K562 (cell line): ENCODE results near the gene ANKS1A. TPM values are rescaled to one million over a fixed set of nuclear protein-coding genes. Genes with fewer than 3 reads are reported as not detected.
"Not testable (repeated sequence)": the region's sequence is repeated elsewhere in the genome, so short reads cannot be mapped to it uniquely, and the experiment has no call there.

Experiments
- ATAC-seq: fragments of 200-7000 bp; cut with Tn5 transposase; 3 replicates; pipeline ENCODE4 v1.9.1; 2020; ENCODE audit warnings: moderate library complexity
- BruUV-seq: library from RNA; stranded (reverse); fragments of 400-500 nt; replicated peaks from 2 replicates; lab custom pipeline; 2021; lab: Mats Ljungman, UMichigan
- CTCF ChIA-PET: fragments of 300-600 bp; formaldehyde crosslinking; extraction: SDS; loops from one replicate; lab custom pipeline; 2021; ENCODE audit warnings: low intra/inter-chr PET ratio; lab: Yijun Ruan, JAX
- POLR2A ChIA-PET: fragments of 300-600, 350-650 bp; sonication (Branson Sonifier 250); formaldehyde crosslinking; extraction: SDS; loops from one replicate; lab custom pipeline; 2021; ENCODE audit warnings: antibody characterized with exemption, inconsistent platforms; lab: Yijun Ruan, JAX
- DNase-seq, 4 experiments: peaks; one replicate each; pipeline versions ENCODE4 v3.0.0 to v3.0.0-alpha.2; 2011 to 2018; ENCODE audit warnings: low spot score in 3 of 4, mixed read lengths in 3 of 4; ENCODE audit errors: extremely low read depth in 1 of 4
- FAIRE-seq: peaks from 2 replicates; lab custom pipeline; 2011; peaks lifted over from hg19 to GRCh38; lab: Jason Lieb, UNC
- H2AFZ ChIP-seq: 2 replicates; pipeline ENCODE4 v1.6.0; 2011; ENCODE audit warnings: low read depth, low read length, control low read depth, inconsistent platforms
- H3K27ac ChIP-seq: fragments of 200-600 bp; 3 replicates; pipeline ENCODE4 v1.8.0; 2011; ENCODE audit warnings: low read depth, mild to moderate bottlenecking, control low read depth, inconsistent platforms, low read length, moderate library complexity, mixed read lengths; ENCODE audit errors: extremely low read depth
- H3K27me3 ChIP-seq, 2 experiments: fragments of 300-600 bp in 1 of 2; 2 replicates in 1 of 2; 3 replicates in 1 of 2; pipeline versions ENCODE4 v1.6.0 to v1.8.0; 2011; ENCODE audit warnings: inconsistent platforms in 2 of 2, low read length in 2 of 2, mild to moderate bottlenecking in 1 of 2, mixed read lengths in 1 of 2, moderate library complexity in 1 of 2; ENCODE audit not compliant: control insufficient read depth in 2 of 2, insufficient read depth in 2 of 2
- H3K36me3 ChIP-seq: fragments of 300-600 bp; 3 replicates; pipeline ENCODE4 v1.8.0; 2011; ENCODE audit warnings: mild to moderate bottlenecking, low read length, inconsistent platforms; ENCODE audit not compliant: control insufficient read depth, insufficient read depth
- H3K4me1 ChIP-seq, 2 experiments: fragments of 200-600 bp in 1 of 2; replicated peaks in 1 of 2; 2 replicates in 1 of 2; 3 replicates in 1 of 2; pipeline versions ENCODE4 v1.5.1 to v1.8.0; 2011; ENCODE audit warnings: inconsistent platforms in 2 of 2, low read length in 2 of 2, mild to moderate bottlenecking in 1 of 2, mixed read lengths in 1 of 2, moderate library complexity in 1 of 2; ENCODE audit not compliant: control insufficient read depth in 2 of 2, insufficient read depth in 2 of 2
- H3K4me2 ChIP-seq: 2 replicates; pipeline ENCODE4 v1.6.1; 2011; ENCODE audit warnings: low read length, control low read depth, inconsistent platforms, mixed read lengths; ENCODE audit not compliant: insufficient read depth
- H3K4me3 ChIP-seq: fragments of 200-600 bp; sonication (generic), shearing (Covaris generic); 2 replicates; pipeline ENCODE4 v1.5.1; 2016; ENCODE audit warnings: control low read depth, inconsistent platforms
- H3K79me2 ChIP-seq: fragments of 200-600 bp; 3 replicates; pipeline ENCODE4 v1.8.0; 2011; ENCODE audit warnings: low read length, inconsistent platforms; ENCODE audit not compliant: control insufficient read depth, insufficient read depth
- H3K9ac ChIP-seq, 2 experiments: 2 replicates each; pipeline versions ENCODE4 v1.6.0 to v1.6.1; 2011; ENCODE audit warnings: low read depth in 2 of 2, low read length in 2 of 2, control low read depth in 1 of 2, inconsistent platforms in 1 of 2, mild to moderate bottlenecking in 1 of 2, mixed read lengths in 1 of 2; ENCODE audit not compliant: insufficient read depth in 1 of 2
- H3K9me1 ChIP-seq: one replicate; pipeline ENCODE4 v1.6.0; 2011; ENCODE audit warnings: inconsistent platforms, mild to moderate bottlenecking, low read length, moderate library complexity; ENCODE audit not compliant: control insufficient read depth, insufficient read depth
- H3K9me3 ChIP-seq: replicated peaks from 2 replicates; pipeline ENCODE4 v1.5.1; 2011; ENCODE audit warnings: low read depth, low read length, inconsistent platforms; ENCODE audit not compliant: control insufficient read depth, insufficient read depth
- H4K20me1 ChIP-seq: replicated peaks from 2 replicates; pipeline ENCODE4 v1.6.1; 2011; ENCODE audit warnings: low read length, inconsistent platforms, mixed read lengths; ENCODE audit not compliant: control insufficient read depth, insufficient read depth
- CEBPB ChIP-seq: fragments of 450-650 bp; IDR thresholded peaks from 2 replicates; pipeline ENCODE4 v1.6.1; 2016; ENCODE audit warnings: missing genetic modification characterization, missing compliant biosample characterization
- HOMEZ ChIP-seq: fragments of 250-450 bp; sonication (Bioruptor Pico); IDR thresholded peaks from 2 replicates; pipeline ENCODE4 v1.4.0; 2020; ENCODE audit warnings: mild to moderate bottlenecking, moderate library complexity
- NFATC3 ChIP-seq: fragments of 450-650 bp; IDR thresholded peaks from 2 replicates; pipeline ENCODE4 v1.6.1; 2017; ENCODE audit warnings: mild to moderate bottlenecking
- PBX2 ChIP-seq, 2 experiments: IDR thresholded peaks in 1 of 2; conservative IDR thresholded peaks in 1 of 2; 2 replicates each; pipeline ENCODE4 v1.6.1; 2016; ENCODE audit warnings: low read depth in 2 of 2, mild to moderate bottlenecking in 1 of 2, missing compliant biosample characterization in 1 of 2, missing genetic modification characterization in 1 of 2, moderate library complexity in 1 of 2
- PURB ChIP-seq: sonication (generic); formaldehyde crosslinking; IDR thresholded peaks from 2 replicates; pipeline ENCODE4 v1.9.0; 2021; ENCODE audit warnings: low read depth, mild to moderate bottlenecking, missing genetic modification reagents
- SMAD2 ChIP-seq: fragments of 150-350 bp; IDR thresholded peaks from 2 replicates; pipeline ENCODE4 v1.6.1; 2014; ENCODE audit warnings: low read depth, mild to moderate bottlenecking, low read length
- WGBS: fragments of 100-300 bp; shearing (Covaris generic); methylation state at CpG from one replicate; pipeline ENCODE4 v1.1.6; 2016; ENCODE audit warnings: low coverage, mixed read lengths; ENCODE audit not compliant: insufficient coverage; ENCODE audit errors: missing lambda C conversion rate; 5-methylcytosine and 5-hydroxymethylcytosine counted together
- in situ Hi-C: fragments of 300-500 bp; cut with MboI; formaldehyde crosslinking; loops from 4 replicates; pipeline ENCODE4 v1.15.0; 2018; ENCODE audit warnings: inconsistent platforms, mixed read lengths
- intact Hi-C: fragments of 100-400 bp; cut with micrococcal nuclease; formaldehyde crosslinking; loops from 2 replicates; pipeline ENCODE4 v1.14.2; 2022
- polyA plus RNA-seq, 8 experiments: library from polyadenylated mRNA; depleted of rRNA in 4 of 8; stranded (reverse) in 5 of 8; unstranded in 3 of 8; fragments of >200 nt; fragmentation: Nextera tagmentation in 2 of 8; fragmentation: Illumina TruSeq in 1 of 8; extraction: Ambion mirVana in 2 of 8; extraction: Trizol in 1 of 8; gene quantifications; 2 replicates each; pipeline versions ENCODE4 v1.2.1 to v1.2.3, GENCODE V29; 2011 to 2014; ENCODE audit warnings: inconsistent platforms in 1 of 8, missing spikeins in 1 of 8
- total RNA-seq, 7 experiments: library from RNA; depleted of rRNA in 6 of 7; stranded (reverse); fragments of >200 nt in 6 of 7; fragmentation: Illumina TruSeq in 2 of 7; extraction: Trizol in 2 of 7; gene quantifications; 2 replicates each; pipeline versions ENCODE4 v1.2.1 to v1.2.3, GENCODE V29; 2011 to 2021; ENCODE audit warnings: low replicate concordance in 1 of 7

Gene ANKS1A
- total and polyA plus RNA-seq, 9 of the 15 experiments (the other 6 are each of a cell fraction or from before 2014, with no cell fraction given), result 1.1 to 13.8 (median 5.3) TPM

- peak overlapping the region; percentile 80; the same call in 1 of the 2 replicates for H3K4me3 ChIP-seq
- ATAC-seq, CTCF ChIA-PET, H3K27me3 ChIP-seq, H3K27ac ChIP-seq, H2AFZ ChIP-seq, FAIRE-seq, in situ Hi-C loops, H3K9me3 ChIP-seq, H4K20me1 ChIP-seq, BruUV-seq, H3K9me1 ChIP-seq, DNase-seq: not testable (repeated sequence)
- POLR2A ChIA-PET, result interaction anchor here (0.6 to 8.6 kb wide), 5 partner anchors 11 to 182 kb away, joined by 3 to 108 read pairs (median 3); no protein-coding TSS in a partner anchor
- intact Hi-C loops, result loop anchor here (10.0 kb wide), 1 partner anchor 259 kb away; the partner anchor contains the start of gene TCP11
- H3K36me3 ChIP-seq, result peaks cover 39% of the 10 kb centered on the region; the same call in 1 of the 3 replicates
- peaks cover 66% of the 10 kb centered on the region for H3K79me2 ChIP-seq
- H3K4me1 ChIP-seq, result peaks cover 7 to 19% of the 10 kb centered on the region in 2 experiments; a peak in 2 of 5 replicates
- 81% methylated on average over 12 of the region's 15 CpGs for WGBS
- peak; percentile 73 for TF ChIP-seq CEBPB (tag)
- peak overlapping the region in 1 of 2 experiments; percentile 77; a peak in 1 of 4 replicates for H3K9ac ChIP-seq
- peak overlapping the region; percentile 100; the same call in 1 of the 2 replicates for H3K4me2 ChIP-seq
Observed at GRCh38 chr6:34885837-34886236, 3.2 kb upstream of the ANKS1A start.

- Histone ChIP-seq H3K4me1 (peaks cover 11 to 19% of the 10 kb centered on the region in 2 experiments; a peak in 3 of 5 replicates), H3K4me2 (peak within 1 kb of the TSS; percentile 100), H3K79me2 (peaks cover 72% of the 10 kb centered on the region), H3K27me3 (no peaks in the 10 kb centered on the region), H3K27ac (peak within 1 kb of the TSS; percentile 96), H2AFZ (peak within 1 kb of the TSS; percentile 98), H3K9me3 (no peaks in the 10 kb centered on the region), H3K9me1 (no peaks in the 10 kb centered on the region), H3K9ac (peak within 1 kb of the TSS; percentile 89 to 96), H3K36me3 (peaks cover 25% of the 10 kb centered on the region; the same call in 1 of the 3 replicates), H3K4me3 (peak within 1 kb of the TSS; percentile 80), H4K20me1 (0 out of 2 replicates have a peak, but pooled peaks cover 4% of the 10 kb centered on the region)
- ATAC-seq (peak; percentile 89), DNase-seq (peak; percentile 91 to 99 (median 92)), FAIRE-seq (peak; percentile 97)
- POLR2A ChIA-PET, result interaction anchor here (0.6 to 8.6 kb wide), 23 partner anchors 9 to 1095 kb away, joined by 3 to 108 read pairs (median 3); partner anchors contain the start of gene SNRPC
- TSS peak; percentile 94 for BruUV-seq
- intact Hi-C loops, result loop anchor here (10.0 kb wide), 1 partner anchor 257 kb away; the partner anchor contains the start of gene TCP11
- WGBS, result under 1% methylated on average over 43 of the region's 43 CpGs
- CTCF ChIA-PET, result no interaction called here
- in situ Hi-C loops, result no loop called here
- TF ChIP-seq PBX2 (CRISPR knock-in tag; IDR thresholded peaks at IDR 0.05; ENCODE audit: low read depth) (no peak), PBX2 (tag; conservative IDR thresholded peaks at IDR 0.05; ENCODE audit: low read depth) (no peak), SMAD2 (no peak), HOMEZ (CRISPR knock-in tag) (no peak; the same call in 1 of the 2 replicates), PURB (CRISPR knock-in tag) (no peak), NFATC3 (no peak; the same call in 1 of the 2 replicates)
Observed at GRCh38 chr6:34887753-34888513, 1.1 kb upstream of the ANKS1A start, which contains the start of gene TAF11. TAF11 (minus strand) TSS chr6:34888042; CDS start chr6:34887957, 85 bp downstream.
